Suppressor macrophage treated with lipopolysaccharide for 4 hours (primary cell): Measurements from ENCODE around the gene STAG1.
"Not testable (repeated sequence)": the region's sequence is repeated elsewhere in the genome, so short reads cannot be mapped to it uniquely, and the experiment has no call there.

Experiments used
- DNase-seq: peaks from one replicate; pipeline ENCODE4 v3.0.0-alpha.2; 2020

STAG1 gene

GRCh38 chr3:136698361-136698760, 53.8 kb downstream of the STAG1 start:
- no peak for DNase-seq

- DNase-seq: no peak
Measured at GRCh38 chr3:136696797-136697196, 55.4 kb downstream of the STAG1 start.

- no peak for DNase-seq
Measured at GRCh38 chr3:136694321-136694720, 57.9 kb downstream of the STAG1 start.

GRCh38 chr3:136690599-136690998, 61.6 kb downstream of the STAG1 start:
- no peak for DNase-seq

GRCh38 chr3:136685882-136686281, 66.3 kb downstream of the STAG1 start:
- no peak for DNase-seq

- DNase-seq: no peak
Measured at GRCh38 chr3:136682740-136683312, 69.4 kb downstream of the STAG1 start.

- no peak for DNase-seq
Measured at GRCh38 chr3:136678981-136679380, 73.2 kb downstream of the STAG1 start.

GRCh38 chr3:136676009-136676408, 76.2 kb downstream of the STAG1 start:
- no peak for DNase-seq

GRCh38 chr3:136675150-136675858, 76.9 kb downstream of the STAG1 start:
- no peak for DNase-seq

GRCh38 chr3:136672457-136672856, 79.7 kb downstream of the STAG1 start:
- no peak for DNase-seq

- no peak for DNase-seq
Measured at GRCh38 chr3:136671921-136672320, 80.3 kb downstream of the STAG1 start.

GRCh38 chr3:136670166-136670565, 82.0 kb downstream of the STAG1 start:
- DNase-seq: no peak

GRCh38 chr3:136667081-136667480, 85.1 kb downstream of the STAG1 start:
- DNase-seq: no peak

GRCh38 chr3:136666301-136666700, 85.9 kb downstream of the STAG1 start:
- not testable (repeated sequence) for DNase-seq

GRCh38 chr3:136664771-136665170, 87.4 kb downstream of the STAG1 start:
- DNase-seq: no peak

- DNase-seq: no peak
Measured at GRCh38 chr3:136661282-136661681, 90.9 kb downstream of the STAG1 start.

GRCh38 chr3:136658946-136659682, 93.1 kb downstream of the STAG1 start:
- DNase-seq: no peak

- no peak for DNase-seq
Measured at GRCh38 chr3:136657526-136657925, 94.7 kb downstream of the STAG1 start.

- DNase-seq: no peak
Measured at GRCh38 chr3:136653628-136654027, 98.5 kb downstream of the STAG1 start.

GRCh38 chr3:136651581-136651980, 100.6 kb downstream of the STAG1 start:
- no peak for DNase-seq

GRCh38 chr3:136650461-136650860, 101.7 kb downstream of the STAG1 start:
- no peak for DNase-seq

- no peak for DNase-seq
Measured at GRCh38 chr3:136645915-136646314, 106.3 kb downstream of the STAG1 start.

- no peak for DNase-seq
Measured at GRCh38 chr3:136644212-136644611, 108.0 kb downstream of the STAG1 start.

- not testable (repeated sequence) for DNase-seq
Measured at GRCh38 chr3:136643380-136643779, 108.8 kb downstream of the STAG1 start.
